NB4 (cell line): ENCODE data around the gene RAB11A.

Experiments used
- DNase-seq: peaks from one replicate; pipeline ENCODE4 v3.0.0; 2010; ENCODE audit warnings: low read depth
- H3K4me3 ChIP-seq: one replicate; pipeline ENCODE4 v1.5.1; 2011; ENCODE audit warnings: mild to moderate bottlenecking, low read depth, low read length, moderate library complexity
- MAX ChIP-seq: IDR thresholded peaks from 2 replicates; pipeline ENCODE4 v1.6.1; 2011; ENCODE audit warnings: low read depth, low read length
- MYC ChIP-seq: IDR thresholded peaks from 2 replicates; pipeline ENCODE4 v1.6.1; 2011; ENCODE audit warnings: low read depth, low read length
- POLR2A ChIP-seq: IDR thresholded peaks from 2 replicates; pipeline ENCODE4 v1.6.1; 2011; ENCODE audit warnings: mild to moderate bottlenecking; ENCODE audit not compliant: insufficient read length; ENCODE audit errors: extremely low read depth
- TF ChIP-seq, protein P1 (sequence below): IDR thresholded peaks from one replicate; pipeline ENCODE4 v1.5.1; 2012; ENCODE audit warnings: low read depth, low read length

RAB11A gene

DNA sequence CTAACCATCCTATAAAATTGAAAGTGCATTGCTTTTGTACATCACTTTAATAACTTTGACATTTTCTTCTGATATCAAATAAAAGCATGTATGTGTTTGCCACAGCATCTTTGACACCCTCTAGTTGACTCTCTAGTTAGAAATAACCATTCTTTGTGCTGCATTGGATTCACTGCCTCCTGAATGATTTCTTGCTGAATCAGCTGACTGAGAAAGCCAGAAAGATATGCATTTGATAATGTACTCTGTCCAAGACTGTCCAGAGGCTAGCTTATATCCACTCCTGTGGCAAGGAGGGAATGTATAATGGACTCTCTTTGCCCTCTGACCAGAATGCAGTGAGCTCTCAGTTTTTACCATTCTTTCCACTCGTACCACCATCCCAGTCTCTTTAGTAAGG lies 6.2 kb downstream of the RAB11A start:
- no peak for DNase-seq
- TF ChIP-seq MAX = no peak
- TF ChIP-seq, protein P1, sequence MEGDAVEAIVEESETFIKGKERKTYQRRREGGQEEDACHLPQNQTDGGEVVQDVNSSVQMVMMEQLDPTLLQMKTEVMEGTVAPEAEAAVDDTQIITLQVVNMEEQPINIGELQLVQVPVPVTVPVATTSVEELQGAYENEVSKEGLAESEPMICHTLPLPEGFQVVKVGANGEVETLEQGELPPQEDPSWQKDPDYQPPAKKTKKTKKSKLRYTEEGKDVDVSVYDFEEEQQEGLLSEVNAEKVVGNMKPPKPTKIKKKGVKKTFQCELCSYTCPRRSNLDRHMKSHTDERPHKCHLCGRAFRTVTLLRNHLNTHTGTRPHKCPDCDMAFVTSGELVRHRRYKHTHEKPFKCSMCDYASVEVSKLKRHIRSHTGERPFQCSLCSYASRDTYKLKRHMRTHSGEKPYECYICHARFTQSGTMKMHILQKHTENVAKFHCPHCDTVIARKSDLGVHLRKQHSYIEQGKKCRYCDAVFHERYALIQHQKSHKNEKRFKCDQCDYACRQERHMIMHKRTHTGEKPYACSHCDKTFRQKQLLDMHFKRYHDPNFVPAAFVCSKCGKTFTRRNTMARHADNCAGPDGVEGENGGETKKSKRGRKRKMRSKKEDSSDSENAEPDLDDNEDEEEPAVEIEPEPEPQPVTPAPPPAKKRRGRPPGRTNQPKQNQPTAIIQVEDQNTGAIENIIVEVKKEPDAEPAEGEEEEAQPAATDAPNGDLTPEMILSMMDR = no peak
- TF ChIP-seq POLR2A = no peak
- no peak for TF ChIP-seq MYC
- no peak overlapping the region for H3K4me3 ChIP-seq

DNA sequence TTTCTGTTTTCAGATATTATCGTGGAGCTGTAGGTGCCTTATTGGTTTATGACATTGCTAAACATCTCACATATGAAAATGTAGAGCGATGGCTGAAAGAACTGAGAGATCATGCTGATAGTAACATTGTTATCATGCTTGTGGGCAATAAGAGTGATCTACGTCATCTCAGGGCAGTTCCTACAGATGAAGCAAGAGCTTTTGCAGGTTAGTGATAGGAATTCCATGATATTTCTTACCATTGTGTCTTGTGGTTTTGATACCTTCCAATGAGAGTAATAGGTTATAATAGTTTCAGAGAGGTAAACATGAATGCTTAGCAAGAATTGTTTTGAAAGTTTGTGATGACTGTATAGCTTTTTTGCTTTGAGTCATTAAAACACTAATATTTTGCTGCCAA lies 8.5 kb downstream of the RAB11A start:
- no peak for TF ChIP-seq POLR2A
- no peak for TF ChIP-seq MYC
- TF ChIP-seq MAX = no peak
- TF ChIP-seq, protein P1 = no peak
- no peak overlapping the region for H3K4me3 ChIP-seq
- no peak for DNase-seq

GRCh38 chr15:65881766-65882434 lies 12.6 kb downstream of the RAB11A start:
- DNase-seq = no peak
- H3K4me3 ChIP-seq = no peak overlapping the region
- TF ChIP-seq, protein P1 = no peak
- no peak for TF ChIP-seq MYC
- no peak for TF ChIP-seq POLR2A

DNA sequence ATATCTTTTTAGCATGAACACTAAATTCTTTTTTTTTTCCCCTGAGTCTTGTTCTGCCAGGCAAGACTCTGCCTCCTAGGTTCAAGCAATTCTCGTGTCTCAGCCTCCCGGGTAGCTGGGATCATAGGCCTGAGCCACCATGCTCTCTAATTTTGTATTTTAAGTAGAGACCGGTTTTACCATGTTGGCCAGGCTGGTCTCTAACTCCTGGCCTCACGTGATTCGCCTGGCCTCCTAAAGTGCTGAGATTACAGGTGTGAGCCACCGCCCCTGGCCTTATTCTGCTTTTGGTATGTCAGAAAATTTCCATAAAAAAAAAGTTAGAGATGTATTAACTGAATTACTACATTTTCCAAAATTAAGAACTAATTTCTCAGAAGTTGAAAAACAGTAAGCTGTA lies 14.3 kb downstream of the RAB11A start:
- H3K4me3 ChIP-seq = no peak overlapping the region
- no peak for DNase-seq
- TF ChIP-seq MAX (no peak), POLR2A (no peak), MYC (no peak)
- TF ChIP-seq, protein P1 = no peak

- TF ChIP-seq, protein P1 = no peak
- TF ChIP-seq MAX = no peak
- TF ChIP-seq POLR2A = no peak
- no peak for TF ChIP-seq MYC
- DNase-seq = no peak
- no peak overlapping the region for H3K4me3 ChIP-seq
These were observed 15.2 kb downstream of the RAB11A start for GRCh38 chr15:65884511-65884910.

GRCh38 chr15:65885668-65886218 lies 16.5 kb downstream of the RAB11A start:
- H3K4me3 ChIP-seq = no peak overlapping the region
- no peak for TF ChIP-seq MYC
- no peak for TF ChIP-seq POLR2A
- no peak for TF ChIP-seq MAX
- TF ChIP-seq, protein P1 = no peak
- DNase-seq = no peak
